ENCODE results near the gene SAA1.
"Not testable (repeated sequence)": the region's sequence is repeated elsewhere in the genome, so short reads cannot be mapped to it uniquely, and the experiment has no call there.

SAA1 gene

GRCh38 chr11:18265949-18266348, at the start of gene SAA1:
TSS of gene SAA1 (plus strand) at chr11:18266264. CDS start at chr11:18266888, 624 bp downstream.
- DNase-seq = no peak

GRCh38 chr11:18221274-18221876, 44.7 kb upstream of the SAA1 start:
- DNase-seq = no peak

GRCh38 chr11:18222814-18223421, 43.1 kb upstream of the SAA1 start:
- DNase-seq = no peak

- DNase-seq = no peak
Observed at GRCh38 chr11:18223591-18224387, 42.3 kb upstream of the SAA1 start.

GRCh38 chr11:18225913-18226312, 40.2 kb upstream of the SAA1 start:
- DNase-seq = no peak

- no peak for DNase-seq
Observed at GRCh38 chr11:18229501-18229900, 36.6 kb upstream of the SAA1 start.

GRCh38 chr11:18230859-18231258, 35.2 kb upstream of the SAA1 start:
- no peak for DNase-seq

GRCh38 chr11:18233912-18234311, 32.2 kb upstream of the SAA1 start:
- no peak for DNase-seq

GRCh38 chr11:18235394-18236334, 30.4 kb upstream of the SAA1 start:
- no peak for DNase-seq

GRCh38 chr11:18236664-18237356, 29.3 kb upstream of the SAA1 start, which contains the start of gene SAA4:
TSS of gene SAA4 (minus strand) at chr11:18236802. CDS start at chr11:18235926, 876 bp downstream.
- DNase-seq = no peak

GRCh38 chr11:18239655-18240054, 26.4 kb upstream of the SAA1 start:
- no peak for DNase-seq

GRCh38 chr11:18243783-18244362, 22.2 kb upstream of the SAA1 start:
- peak; percentile 75 for DNase-seq

- no peak for DNase-seq
Observed at GRCh38 chr11:18245396-18245795, 20.7 kb upstream of the SAA1 start.

GRCh38 chr11:18246379-18247190, 19.5 kb upstream of the SAA1 start:
- DNase-seq = not testable (repeated sequence)

- DNase-seq = not testable (repeated sequence)
Observed at GRCh38 chr11:18247191-18247581, 18.9 kb upstream of the SAA1 start.

- DNase-seq = no peak
Observed at GRCh38 chr11:18248561-18248960, 17.5 kb upstream of the SAA1 start, which contains the start of gene SAA2. TSS of gene SAA2 (minus strand) at chr11:18248668. CDS start at chr11:18248011, 657 bp downstream.

- peak; percentile 7 for DNase-seq
Observed at GRCh38 chr11:18253233-18253632, 12.8 kb upstream of the SAA1 start.

GRCh38 chr11:18253778-18254338, 12.2 kb upstream of the SAA1 start:
- DNase-seq = no peak

GRCh38 chr11:18254781-18255361, 11.2 kb upstream of the SAA1 start:
- no peak for DNase-seq

- DNase-seq = no peak
Observed at GRCh38 chr11:18259259-18259658, 6.8 kb upstream of the SAA1 start.
